HG02763 (cell line): ENCODE results near the gene C2.
"Not testable (repeated sequence)": the region's sequence is repeated elsewhere in the genome, so short reads cannot be mapped to it uniquely, and the experiment has no call there.

Experiments used
- ATAC-seq: cut with Tn5 transposase; IDR thresholded peaks from one replicate; pipeline ENCODE4 v1.9.1; 2021; ENCODE audit warnings: mild to moderate bottlenecking, moderate library complexity; ENCODE audit not compliant: unreplicated experiment

C2 gene

DNA sequence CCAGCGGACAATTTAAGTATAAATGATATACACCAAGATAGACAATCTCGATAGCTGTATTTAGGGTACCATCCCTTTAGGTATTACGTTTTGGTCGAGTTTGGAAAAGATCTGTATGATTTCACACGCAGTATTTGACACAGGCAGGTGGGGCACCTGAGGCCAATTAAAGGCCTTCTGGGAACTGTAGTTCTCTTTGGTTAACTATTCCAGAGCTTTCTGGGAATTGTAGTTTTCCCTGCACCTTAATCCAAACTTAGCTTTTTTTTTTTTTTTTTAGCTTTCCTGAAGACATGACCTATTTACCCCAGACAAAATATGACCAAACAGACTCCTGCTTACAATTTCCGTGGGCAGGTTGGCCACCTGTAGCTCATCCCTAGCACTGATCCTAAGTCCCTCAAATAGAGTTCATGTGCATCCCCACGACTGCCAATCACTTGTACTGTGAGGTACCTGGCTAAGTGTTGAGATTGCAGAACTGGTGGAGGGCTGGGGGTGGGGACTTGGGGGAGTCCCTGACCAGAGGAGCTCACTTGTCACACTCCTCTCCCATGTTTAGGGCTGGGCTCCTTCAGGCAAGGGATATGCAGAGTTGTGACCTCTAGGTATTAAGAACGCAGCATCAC lies 29.0 kb upstream of the C2 start:
- ATAC-seq, result no peak

DNA sequence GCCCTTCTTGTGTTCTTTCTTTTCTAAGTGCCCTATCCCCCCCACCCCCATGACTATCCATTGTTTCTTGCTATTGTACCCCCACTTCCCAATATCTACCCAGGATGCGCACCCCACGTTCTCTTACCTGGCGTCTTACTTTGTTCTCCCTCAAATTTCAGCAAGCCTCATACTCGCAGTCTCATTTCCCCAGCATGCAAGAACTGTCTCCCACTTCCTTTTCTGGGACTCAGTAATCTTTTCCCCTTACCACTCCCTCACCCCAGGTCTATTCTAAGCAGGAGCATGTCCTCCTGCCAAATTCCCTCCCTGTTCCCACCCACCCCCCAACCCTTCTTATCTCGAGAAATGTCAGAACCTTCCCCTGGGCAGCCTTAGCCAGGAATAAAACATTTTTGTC lies 28.3 kb upstream of the C2 start:
- ATAC-seq, result no peak

DNA sequence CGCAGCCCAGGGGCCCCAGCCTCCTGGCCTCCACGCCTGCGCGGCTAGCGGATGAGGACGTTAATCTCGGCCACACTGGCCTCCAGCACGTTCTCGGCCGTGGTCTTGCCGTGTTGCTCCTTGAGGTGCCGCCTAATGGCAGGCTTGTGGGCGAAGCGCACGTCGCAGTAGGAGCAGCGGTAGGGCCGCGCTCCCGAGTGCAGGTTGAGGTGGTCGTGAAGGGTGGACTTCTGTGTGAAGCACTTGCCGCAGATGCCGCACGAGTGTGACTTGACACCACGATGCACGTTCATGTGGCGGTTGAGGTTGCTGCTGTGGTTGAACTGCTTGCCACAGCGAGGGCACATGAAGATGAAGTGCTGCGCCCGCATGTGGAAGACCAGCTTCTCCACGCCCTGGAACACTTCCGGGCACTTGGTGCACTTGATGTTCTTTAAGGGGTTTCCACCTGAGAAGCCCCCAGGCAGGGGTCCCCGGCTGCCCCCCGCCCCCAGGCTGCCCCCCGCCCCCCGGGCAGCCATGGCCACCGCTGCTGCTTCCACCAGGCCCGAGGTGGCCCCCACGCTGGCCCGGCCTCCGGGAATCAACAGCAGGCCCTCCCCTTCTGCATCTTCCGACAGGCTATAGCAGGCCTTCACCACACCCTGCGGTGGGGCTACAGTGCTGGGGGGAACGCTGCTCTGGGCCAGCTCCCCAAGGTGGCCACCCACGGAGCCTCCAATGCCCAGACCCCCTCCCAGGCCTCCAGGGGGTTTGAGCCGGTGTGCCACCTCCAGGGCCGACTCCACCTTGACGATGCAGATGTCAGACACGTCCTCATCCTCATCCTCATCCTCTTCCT lies 27.4 kb upstream of the C2 start:
- ATAC-seq, result no peak

DNA sequence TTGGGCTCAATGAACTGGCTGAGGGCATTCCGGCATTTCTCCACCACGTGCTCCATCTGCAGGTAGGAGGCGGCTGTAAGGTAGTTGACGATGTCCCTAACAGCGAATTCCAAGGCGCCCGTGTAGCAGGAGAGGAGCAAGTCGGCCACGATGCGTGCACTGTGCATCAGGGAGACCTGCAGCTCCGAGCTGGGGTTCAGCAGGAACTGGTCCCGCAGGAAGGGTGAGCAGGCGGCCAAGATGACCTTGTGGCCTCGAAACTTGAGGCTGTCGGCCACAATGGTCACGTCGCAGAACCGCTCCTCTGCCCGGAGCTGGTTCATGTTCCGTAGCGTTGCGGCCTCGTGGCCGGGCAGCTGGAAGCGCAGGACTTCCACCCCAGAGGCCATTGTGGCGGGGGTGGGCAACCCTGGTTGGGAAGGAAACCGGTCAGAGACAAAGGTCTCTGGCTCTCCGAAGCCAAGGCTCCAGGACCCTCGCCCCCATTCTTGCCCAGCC lies 26.6 kb upstream of the C2 start:
- ATAC-seq, result no peak

- no peak for ATAC-seq
Measured at GRCh38 chr6:31901415-31901952, 26.0 kb upstream of the C2 start.

- ATAC-seq, result peak; percentile 58
Measured at GRCh38 chr6:31901953-31902643, 25.4 kb upstream of the C2 start, which contains the start of gene ZBTB12. Gene ZBTB12, minus strand, starts transcription at chr6:31902086. Its CDS starts 781 bp downstream, at chr6:31901305.

GRCh38 chr6:31903957-31904356 lies 23.6 kb upstream of the C2 start:
- no peak for ATAC-seq

- no peak for ATAC-seq
Measured at GRCh38 chr6:31905041-31905440, 22.5 kb upstream of the C2 start.

- no peak for ATAC-seq
Measured at GRCh38 chr6:31906122-31906521, 21.4 kb upstream of the C2 start.

DNA sequence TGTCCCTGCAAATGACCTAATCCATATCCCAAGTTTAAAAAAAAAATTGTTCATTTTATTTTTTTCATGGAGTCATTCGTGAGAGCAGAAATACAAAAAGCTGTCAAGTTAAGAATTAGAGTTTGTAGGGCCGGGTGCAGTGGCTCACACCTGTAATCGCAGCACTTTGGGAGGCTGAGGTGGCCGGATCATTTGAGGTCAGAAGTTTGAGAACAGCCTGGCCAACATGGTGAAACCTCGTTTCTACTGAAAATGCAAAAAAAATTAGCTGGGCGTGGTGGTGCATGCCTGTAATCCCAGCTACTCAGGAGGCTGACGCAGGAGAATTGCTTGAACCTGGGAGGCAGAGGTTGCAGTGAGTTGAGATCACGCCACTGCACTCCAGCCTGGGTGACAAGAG lies 20.8 kb upstream of the C2 start:
- ATAC-seq, result not testable (repeated sequence)

DNA sequence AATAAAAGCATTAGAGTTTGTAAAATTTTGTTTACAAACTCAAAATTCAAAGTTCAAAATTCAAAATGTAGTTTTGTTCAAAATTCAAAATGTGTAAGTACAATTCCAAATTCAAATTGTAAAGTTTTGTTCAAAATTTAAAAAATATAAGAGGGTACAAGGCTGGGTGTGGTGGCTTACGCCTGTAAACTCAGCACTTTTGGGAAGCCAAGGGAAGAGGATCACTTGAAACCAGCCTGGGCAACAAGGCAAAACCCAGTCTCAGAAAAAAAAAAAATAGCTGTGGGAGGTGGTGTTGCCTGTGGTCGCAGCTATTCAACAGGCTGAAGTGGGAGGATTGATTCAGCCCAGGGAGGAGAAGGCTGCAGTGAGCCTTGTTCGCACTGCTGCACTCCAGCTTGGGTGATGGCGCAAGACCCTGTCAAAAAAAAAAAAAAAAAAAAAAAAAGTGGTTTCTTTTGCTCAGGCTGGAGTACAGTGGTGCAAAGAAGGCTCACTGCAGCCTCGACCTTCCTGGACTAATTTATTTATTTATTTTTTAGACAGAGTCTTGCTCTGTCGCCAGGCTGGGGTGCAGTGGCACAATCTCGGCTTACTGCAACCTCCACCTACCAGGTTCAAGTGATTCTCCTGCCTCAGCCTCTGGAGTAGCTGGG lies 20.2 kb upstream of the C2 start:
- ATAC-seq, result no peak

GRCh38 chr6:31908255-31908654 lies 19.3 kb upstream of the C2 start:
- not testable (repeated sequence) for ATAC-seq

- ATAC-seq, result no peak
Measured at GRCh38 chr6:31908791-31909190, 18.7 kb upstream of the C2 start.

- not testable (repeated sequence) for ATAC-seq
Measured at GRCh38 chr6:31909298-31909697, 18.2 kb upstream of the C2 start.

- no peak for ATAC-seq
Measured at GRCh38 chr6:31911826-31912585, 15.5 kb upstream of the C2 start.

DNA sequence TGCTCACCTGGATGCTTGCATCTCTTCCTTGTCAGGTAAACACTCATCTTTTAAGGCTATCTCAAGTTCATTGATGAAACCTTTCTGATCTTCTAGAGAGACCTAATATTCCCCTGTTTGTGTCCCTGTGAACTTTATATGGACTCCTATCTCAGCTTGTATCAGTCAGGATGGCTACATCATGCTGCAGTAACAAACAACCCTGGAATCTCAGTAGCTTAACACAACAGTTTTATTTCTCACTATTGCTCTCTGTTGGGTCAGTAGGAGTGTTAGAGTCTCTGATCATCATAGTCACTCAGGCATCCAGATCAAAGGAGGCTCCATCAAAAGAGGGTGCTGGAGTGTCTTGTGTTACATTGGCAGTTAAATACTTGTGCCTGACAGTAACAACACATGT lies 12.2 kb upstream of the C2 start:
- ATAC-seq, result no peak

DNA sequence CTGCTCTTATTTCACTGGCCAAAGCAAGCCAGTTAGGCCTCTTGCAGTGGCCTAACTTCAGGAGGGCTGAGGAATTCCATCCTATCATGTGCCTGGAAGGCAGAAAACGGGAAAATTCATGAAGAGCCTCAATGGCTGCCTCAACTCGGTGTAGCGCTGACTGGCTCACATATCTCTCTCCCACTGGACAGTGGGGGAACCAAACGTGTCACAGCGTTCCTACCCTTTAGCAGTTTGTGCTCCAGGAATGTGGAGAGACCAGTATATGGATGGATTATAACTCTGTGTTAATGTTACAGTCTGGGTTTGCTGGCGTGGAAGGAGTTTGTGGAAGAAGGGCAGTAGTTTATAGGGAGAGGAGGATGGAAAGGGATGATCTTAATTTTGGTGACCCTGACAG lies 11.8 kb upstream of the C2 start:
- ATAC-seq, result no peak

- ATAC-seq, result no peak
Measured at GRCh38 chr6:31918069-31918720, 9.3 kb upstream of the C2 start.

- no peak for ATAC-seq
Measured at GRCh38 chr6:31919624-31920303, 7.8 kb upstream of the C2 start.
